Stimulated activated CD4-positive, alpha-beta T cell treated with anti-CD3 and anti-CD28 coated beads, Interleukin-1b, Interleukin-23, amount 100 ng/mL, for 24 hours (primary cell): Measurements from ENCODE around the gene CELF6.
A peak's percentile ranks its signal among the peaks of the same experiment; 100 is the strongest.

Experiments used
- DNase-seq, 4 experiments: peaks; one replicate each; pipeline ENCODE4 v3.0.0-alpha.2; 2020; ENCODE audit warnings: low read depth in 4 of 4, low spot score in 1 of 4

CELF6 gene

GRCh38 chr15:72272213-72272996, 47.6 kb downstream of the CELF6 start, which contains the start of gene PARP6:
Gene PARP6 (minus strand): TSS chr15:72272554. CDS start chr15:72267477, 5,077 bp downstream.
- DNase-seq, result peak; percentile 95 to 99 (median 96)

GRCh38 chr15:72271895-72272212, 48.1 kb downstream of the CELF6 start:
- no peak for DNase-seq

- no peak for DNase-seq
These were observed 48.7 kb downstream of the CELF6 start for GRCh38 chr15:72271221-72271620.

GRCh38 chr15:72269739-72270138, 50.2 kb downstream of the CELF6 start:
- DNase-seq, result no peak

GRCh38 chr15:72265031-72265430, 54.9 kb downstream of the CELF6 start:
- DNase-seq, result no peak

GRCh38 chr15:72252663-72253299, 67.2 kb downstream of the CELF6 start:
- no peak for DNase-seq

GRCh38 chr15:72249142-72249810, 70.7 kb downstream of the CELF6 start:
- no peak for DNase-seq

GRCh38 chr15:72248514-72248913, 71.4 kb downstream of the CELF6 start:
- DNase-seq, result no peak

GRCh38 chr15:72242775-72243370, 77.1 kb downstream of the CELF6 start:
- DNase-seq, result no peak

- no peak for DNase-seq
These were observed 80.3 kb downstream of the CELF6 start for GRCh38 chr15:72239652-72240051.

GRCh38 chr15:72238586-72238985, 81.4 kb downstream of the CELF6 start:
- no peak for DNase-seq

- DNase-seq, result no peak
These were observed 82.1 kb downstream of the CELF6 start for GRCh38 chr15:72237853-72238224.

- peak in 3 of 4 experiments; percentile 22 to 72 (median 48) for DNase-seq
These were observed 82.7 kb downstream of the CELF6 start for GRCh38 chr15:72237029-72237852.

- no peak for DNase-seq
These were observed 83.5 kb downstream of the CELF6 start for GRCh38 chr15:72236381-72237003.

GRCh38 chr15:72235298-72235697, 84.7 kb downstream of the CELF6 start:
- no peak for DNase-seq
